ENCODE results near the gene UBXN10.

Gene UBXN10

DNA sequence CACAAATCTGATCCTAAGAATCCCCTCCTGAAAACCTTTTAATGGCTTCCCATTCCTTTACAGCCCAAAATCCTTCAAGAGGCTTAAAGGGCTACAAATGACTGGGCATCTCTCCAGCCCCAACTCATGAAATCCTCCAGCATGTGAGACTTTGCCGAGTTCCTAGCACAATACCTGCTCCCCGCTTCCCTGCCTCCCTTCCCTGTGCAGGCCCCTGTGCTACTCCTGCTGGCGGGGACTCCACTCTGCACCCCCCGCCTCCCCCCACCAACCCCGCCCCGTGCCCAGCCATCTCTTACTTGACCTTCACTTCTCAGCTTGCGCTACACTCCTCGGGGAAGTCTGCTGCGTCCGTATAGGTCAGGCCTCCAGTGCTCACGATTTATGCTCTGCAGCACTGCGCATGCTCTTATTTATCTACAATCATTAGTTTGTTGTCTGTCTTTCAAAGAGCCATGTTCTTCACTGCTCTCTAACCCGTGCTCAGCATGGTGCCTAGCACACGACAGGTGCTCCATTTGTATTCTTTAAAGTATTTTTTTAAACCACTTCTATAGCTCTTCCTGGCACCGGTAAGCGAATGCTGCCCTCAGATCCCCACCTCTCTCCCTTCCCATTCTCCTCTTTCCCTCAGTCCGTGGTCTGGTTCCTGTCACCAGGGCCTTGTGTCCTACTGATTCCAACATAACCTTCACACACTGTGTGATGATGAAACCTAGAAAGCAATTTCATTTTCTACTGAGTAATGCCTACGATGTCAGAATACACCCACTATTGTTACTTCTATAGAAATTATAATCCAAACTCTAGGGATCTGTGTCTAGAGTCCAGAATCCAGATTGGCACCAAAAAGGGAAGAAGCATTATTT, 37.9 kb downstream of the UBXN10 start:
- TF ChIP-seq, protein P1, sequence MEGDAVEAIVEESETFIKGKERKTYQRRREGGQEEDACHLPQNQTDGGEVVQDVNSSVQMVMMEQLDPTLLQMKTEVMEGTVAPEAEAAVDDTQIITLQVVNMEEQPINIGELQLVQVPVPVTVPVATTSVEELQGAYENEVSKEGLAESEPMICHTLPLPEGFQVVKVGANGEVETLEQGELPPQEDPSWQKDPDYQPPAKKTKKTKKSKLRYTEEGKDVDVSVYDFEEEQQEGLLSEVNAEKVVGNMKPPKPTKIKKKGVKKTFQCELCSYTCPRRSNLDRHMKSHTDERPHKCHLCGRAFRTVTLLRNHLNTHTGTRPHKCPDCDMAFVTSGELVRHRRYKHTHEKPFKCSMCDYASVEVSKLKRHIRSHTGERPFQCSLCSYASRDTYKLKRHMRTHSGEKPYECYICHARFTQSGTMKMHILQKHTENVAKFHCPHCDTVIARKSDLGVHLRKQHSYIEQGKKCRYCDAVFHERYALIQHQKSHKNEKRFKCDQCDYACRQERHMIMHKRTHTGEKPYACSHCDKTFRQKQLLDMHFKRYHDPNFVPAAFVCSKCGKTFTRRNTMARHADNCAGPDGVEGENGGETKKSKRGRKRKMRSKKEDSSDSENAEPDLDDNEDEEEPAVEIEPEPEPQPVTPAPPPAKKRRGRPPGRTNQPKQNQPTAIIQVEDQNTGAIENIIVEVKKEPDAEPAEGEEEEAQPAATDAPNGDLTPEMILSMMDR (conservative IDR thresholded peaks at IDR 0.05; ENCODE audit: low read depth, low read length): no peak
- Histone ChIP-seq H3K4me2 (no peak overlapping the region), H3K36me3 (ENCODE audit: insufficient read depth) (no peaks in the 10 kb centered on the region), H3K4me1 (ENCODE audit: low read depth, poor library complexity, severe bottlenecking) (no peaks in the 10 kb centered on the region), H3K27ac (no peak overlapping the region), H4K20me1 (ENCODE audit: insufficient read depth) (no peaks in the 10 kb centered on the region), H3K27me3 (ENCODE audit: insufficient read depth, low read depth) (peaks cover 63% of the 10 kb centered on the region), H2AFZ (ENCODE audit: low read depth) (no peak overlapping the region), H3K79me2 (ENCODE audit: insufficient read depth, low read depth) (no peaks in the 10 kb centered on the region), H3K9ac (no peak overlapping the region), H3K4me3 (IDR thresholded peaks at IDR 0.05; ENCODE audit: insufficient read depth, low read depth, low read length) (no peak overlapping the region)

DNA sequence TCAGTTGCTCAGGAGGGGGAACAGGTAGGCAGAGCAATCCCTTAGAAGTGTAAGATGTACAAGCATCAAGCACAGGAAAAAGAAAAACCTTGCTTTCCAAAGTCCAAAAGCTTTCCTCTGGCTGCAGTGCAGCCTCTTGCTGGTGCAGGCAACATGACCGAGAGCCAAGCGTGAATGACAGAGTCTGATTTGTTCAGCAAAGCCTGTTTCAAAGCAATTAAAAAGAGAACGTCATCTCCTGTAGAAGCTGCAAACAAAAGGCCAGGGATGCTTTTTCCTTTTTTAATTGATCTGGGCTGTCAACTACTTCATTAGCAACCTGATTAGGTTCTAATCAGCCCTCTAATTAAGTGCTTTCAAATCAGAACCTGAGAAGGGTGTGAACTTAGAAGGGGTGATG, 38.6 kb downstream of the UBXN10 start:
- no peak overlapping the region for H3K4me3 ChIP-seq (IDR thresholded peaks at IDR 0.05; ENCODE audit: insufficient read depth, low read depth, low read length)
- H3K4me2 ChIP-seq: no peak overlapping the region
- no peaks in the 10 kb centered on the region for H3K79me2 ChIP-seq (ENCODE audit: insufficient read depth, low read depth)
- H3K4me1 ChIP-seq (ENCODE audit: low read depth, poor library complexity, severe bottlenecking): no peaks in the 10 kb centered on the region
- H2AFZ ChIP-seq (ENCODE audit: low read depth): no peak overlapping the region
- H3K36me3 ChIP-seq (ENCODE audit: insufficient read depth): no peaks in the 10 kb centered on the region
- TF ChIP-seq, protein P1 (conservative IDR thresholded peaks at IDR 0.05; ENCODE audit: low read depth, low read length): no peak
- peaks cover 62% of the 10 kb centered on the region for H3K27me3 ChIP-seq (ENCODE audit: insufficient read depth, low read depth)
- H3K9ac ChIP-seq: no peak overlapping the region
- H3K27ac ChIP-seq: no peak overlapping the region
- no peaks in the 10 kb centered on the region for H4K20me1 ChIP-seq (ENCODE audit: insufficient read depth)

DNA sequence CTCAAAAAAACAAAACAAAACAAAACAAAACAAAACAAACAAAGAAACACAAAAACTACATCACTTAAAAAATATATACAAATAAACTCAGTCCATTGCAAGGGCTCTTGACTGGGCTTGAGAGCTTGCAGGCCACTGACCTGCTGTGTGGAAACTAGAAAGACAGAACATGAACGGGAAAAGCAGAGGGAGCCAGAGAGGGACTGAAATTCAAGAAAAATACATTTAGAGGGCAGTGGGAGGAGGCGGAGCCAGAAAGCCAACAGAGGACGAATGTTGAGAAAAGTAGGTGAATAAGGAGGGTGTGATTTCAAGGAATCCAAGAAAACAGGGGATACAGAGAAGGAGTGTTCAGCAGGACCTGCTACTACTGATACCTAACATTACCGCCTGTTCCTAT, 41.8 kb downstream of the UBXN10 start:
- TF ChIP-seq, protein P1 (conservative IDR thresholded peaks at IDR 0.05; ENCODE audit: low read depth, low read length): no peak
- Histone ChIP-seq H3K27me3 (ENCODE audit: insufficient read depth, low read depth) (peaks cover 43% of the 10 kb centered on the region; the same call in 1 of the 2 replicates), H3K4me3 (IDR thresholded peaks at IDR 0.05; ENCODE audit: insufficient read depth, low read depth, low read length) (no peak overlapping the region), H3K4me2 (no peak overlapping the region), H3K27ac (no peak overlapping the region), H4K20me1 (ENCODE audit: insufficient read depth) (no peaks in the 10 kb centered on the region), H3K9ac (no peak overlapping the region), H2AFZ (ENCODE audit: low read depth) (no peak overlapping the region), H3K79me2 (ENCODE audit: insufficient read depth, low read depth) (no peaks in the 10 kb centered on the region), H3K36me3 (ENCODE audit: insufficient read depth) (no peaks in the 10 kb centered on the region), H3K4me1 (ENCODE audit: low read depth, poor library complexity, severe bottlenecking) (no peaks in the 10 kb centered on the region)

DNA sequence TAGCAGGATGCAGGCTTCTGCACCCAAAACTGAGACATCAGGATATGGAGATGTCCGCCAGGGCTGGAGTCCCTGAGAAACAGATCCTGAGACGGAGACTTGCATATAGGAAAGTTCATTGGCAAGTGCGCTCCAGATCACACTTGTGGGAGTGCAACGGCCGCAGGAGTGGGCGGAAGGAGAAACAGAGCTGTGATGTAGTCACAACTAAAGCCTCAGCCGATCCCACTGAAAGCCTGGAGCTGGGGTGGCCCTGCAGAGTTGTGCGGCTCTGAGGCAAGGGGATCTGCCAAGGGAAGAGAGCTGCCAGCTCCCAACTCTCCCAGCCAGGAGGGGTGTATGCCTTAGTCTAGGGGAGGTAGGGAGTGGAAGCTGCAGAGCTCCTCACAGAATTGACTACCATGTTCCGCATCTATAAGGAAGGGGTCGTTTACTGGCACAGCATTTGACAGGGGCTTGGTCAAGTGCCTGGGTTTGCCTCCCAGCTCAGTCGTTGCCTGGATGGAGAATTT, 42.5 kb downstream of the UBXN10 start:
- Histone ChIP-seq H3K27me3 (ENCODE audit: insufficient read depth, low read depth) (peaks cover 48% of the 10 kb centered on the region; the same call in 1 of the 2 replicates), H3K27ac (no peak overlapping the region), H3K79me2 (ENCODE audit: insufficient read depth, low read depth) (no peaks in the 10 kb centered on the region), H3K4me1 (ENCODE audit: low read depth, poor library complexity, severe bottlenecking) (no peaks in the 10 kb centered on the region), H3K4me3 (IDR thresholded peaks at IDR 0.05; ENCODE audit: insufficient read depth, low read depth, low read length) (no peak overlapping the region), H3K9ac (no peak overlapping the region), H4K20me1 (ENCODE audit: insufficient read depth) (no peaks in the 10 kb centered on the region), H3K36me3 (ENCODE audit: insufficient read depth) (no peaks in the 10 kb centered on the region), H2AFZ (ENCODE audit: low read depth) (no peak overlapping the region), H3K4me2 (no peak overlapping the region)
- TF ChIP-seq, protein P1 (conservative IDR thresholded peaks at IDR 0.05; ENCODE audit: low read depth, low read length): no peak
